GM19438 (cell line): Measurements from ENCODE around the gene PSPH.
"Not testable (repeated sequence)": the region's sequence is repeated elsewhere in the genome, so short reads cannot be mapped to it uniquely, and the experiment has no call there.

Experiments
- ATAC-seq: cut with Tn5 transposase; IDR thresholded peaks from one replicate; pipeline ENCODE4 v1.9.1; 2021; ENCODE audit warnings: low read depth; ENCODE audit not compliant: unreplicated experiment

The PSPH gene

GRCh38 chr7:56063500-56063881, 12.2 kb upstream of the PSPH start:
- ATAC-seq: no peak

GRCh38 chr7:56062382-56062781, 11.1 kb upstream of the PSPH start:
- ATAC-seq: no peak

- ATAC-seq: no peak
Measured at GRCh38 chr7:56053993-56054392, 2.7 kb upstream of the PSPH start.

- no peak for ATAC-seq
Measured at GRCh38 chr7:56053379-56053778, 2.1 kb upstream of the PSPH start.

GRCh38 chr7:56051053-56051338, 248 bp downstream of the PSPH start:
- ATAC-seq: no peak

- ATAC-seq: not testable (repeated sequence)
Measured at GRCh38 chr7:56048763-56049162, 2.5 kb downstream of the PSPH start.

GRCh38 chr7:56048245-56048644, 3.0 kb downstream of the PSPH start:
- ATAC-seq: no peak

- ATAC-seq: not testable (repeated sequence)
Measured at GRCh38 chr7:56047446-56048116, 3.7 kb downstream of the PSPH start.

GRCh38 chr7:56046721-56047445, 4.4 kb downstream of the PSPH start:
- no peak for ATAC-seq

GRCh38 chr7:56045758-56046157, 5.5 kb downstream of the PSPH start:
- ATAC-seq: not testable (repeated sequence)

- ATAC-seq: no peak
Measured at GRCh38 chr7:56040730-56041129, 10.5 kb downstream of the PSPH start.

GRCh38 chr7:56033671-56034432, 17.4 kb downstream of the PSPH start:
- peak; percentile 98 for ATAC-seq

GRCh38 chr7:56032578-56032977, 18.7 kb downstream of the PSPH start:
- not testable (repeated sequence) for ATAC-seq

GRCh38 chr7:56031556-56031955, 19.7 kb downstream of the PSPH start:
- ATAC-seq: not testable (repeated sequence)

GRCh38 chr7:56030340-56030739, 20.9 kb downstream of the PSPH start:
- no peak for ATAC-seq

GRCh38 chr7:56028942-56029630, 22.2 kb downstream of the PSPH start:
- no peak for ATAC-seq

GRCh38 chr7:56026538-56026937, 24.7 kb downstream of the PSPH start:
- ATAC-seq: no peak

- ATAC-seq: no peak
Measured at GRCh38 chr7:56023500-56023899, 27.7 kb downstream of the PSPH start.

GRCh38 chr7:56019501-56019900, 31.7 kb downstream of the PSPH start:
- no peak for ATAC-seq

GRCh38 chr7:56017015-56017414, 34.2 kb downstream of the PSPH start:
- ATAC-seq: not testable (repeated sequence)

GRCh38 chr7:56009695-56010094, 41.5 kb downstream of the PSPH start:
- ATAC-seq: no peak
